Measurements from ENCODE around the gene METTL23.
"Not testable (repeated sequence)": the region's sequence is repeated elsewhere in the genome, so short reads cannot be mapped to it uniquely, and the experiment has no call there.

Gene METTL23

GRCh38 chr17:76696763-76697701, 29.6 kb upstream of the METTL23 start:
- H3K4me3 ChIP-seq (ENCODE audit: low read depth, low read length), result no peak overlapping the region
- TF ChIP-seq CTCF (IDR thresholded peaks at IDR 0.05; ENCODE audit: borderline replicate concordance, insufficient read depth, low read depth, low read length), result no peak

DNA sequence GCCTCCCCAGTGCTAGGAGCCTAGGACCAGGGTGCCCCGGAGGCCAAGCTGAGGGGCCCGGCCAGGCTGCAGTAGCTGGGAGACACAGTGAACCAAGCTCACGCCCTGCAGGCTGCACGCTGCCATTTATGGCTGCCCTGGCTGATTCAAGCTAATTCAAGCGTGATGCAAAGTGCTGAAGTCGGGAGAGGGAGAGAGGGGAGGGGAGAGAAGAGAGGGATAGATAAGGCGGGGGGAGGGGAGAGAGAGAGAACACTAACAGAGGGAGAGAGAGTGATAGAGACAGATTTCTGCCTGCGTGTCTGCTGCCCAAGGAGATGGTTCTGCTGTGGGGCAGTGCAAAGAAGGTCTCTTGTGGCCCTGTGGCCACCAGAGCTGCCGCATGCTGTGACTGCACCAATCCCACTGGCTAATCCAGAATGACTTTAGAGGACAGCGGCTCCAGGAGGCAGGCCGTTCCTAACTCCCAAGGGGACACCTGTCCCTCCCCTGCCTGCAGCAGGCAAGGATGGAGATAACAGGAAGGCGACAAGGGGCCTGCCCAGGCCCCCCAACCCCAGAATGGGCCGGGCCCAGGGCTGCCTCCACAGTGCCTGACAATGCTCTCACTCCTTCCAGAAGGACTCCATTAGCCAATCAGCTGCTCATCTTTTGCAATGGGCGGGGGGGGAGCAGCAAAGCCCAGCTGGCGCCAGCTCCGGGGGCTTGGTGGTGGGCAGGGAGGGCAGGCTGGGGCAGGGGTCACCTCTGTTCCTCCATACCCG, 28.8 kb upstream of the METTL23 start:
- TF ChIP-seq CTCF (IDR thresholded peaks at IDR 0.05; ENCODE audit: borderline replicate concordance, insufficient read depth, low read depth, low read length), result no peak
- H3K4me3 ChIP-seq (ENCODE audit: low read depth, low read length), result no peak overlapping the region

DNA sequence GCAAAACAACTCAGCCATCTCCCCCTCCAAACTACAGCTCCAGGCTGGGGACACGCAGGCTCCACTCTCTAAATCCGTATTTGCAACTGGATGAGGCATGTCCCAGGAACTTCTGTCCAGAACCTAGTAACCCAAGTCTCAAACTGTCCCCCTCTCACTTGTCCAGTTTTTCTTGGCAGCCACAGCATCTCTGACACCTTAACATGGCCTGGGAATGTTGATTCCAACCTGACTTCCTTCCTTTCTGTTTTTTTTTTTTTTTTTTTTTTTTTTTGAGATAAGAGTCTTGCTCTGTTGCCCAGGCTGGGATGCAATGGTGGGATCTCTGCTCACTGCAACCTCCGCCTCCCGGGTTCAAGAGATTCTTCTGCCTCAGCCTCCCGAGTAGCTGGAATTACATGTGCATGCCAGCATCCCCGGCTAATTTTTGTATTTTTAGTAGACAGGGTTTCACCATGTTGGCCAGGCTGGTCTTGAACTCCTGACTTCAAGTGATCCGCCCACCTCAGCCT, 28.1 kb upstream of the METTL23 start:
- H3K4me3 ChIP-seq (ENCODE audit: low read depth, low read length), result not testable (repeated sequence)

GRCh38 chr17:76700270-76700616, 26.4 kb upstream of the METTL23 start:
- no peak overlapping the region for H3K4me3 ChIP-seq (ENCODE audit: low read depth, low read length)
- TF ChIP-seq CTCF (IDR thresholded peaks at IDR 0.05; ENCODE audit: borderline replicate concordance, insufficient read depth, low read depth, low read length), result no peak

GRCh38 chr17:76700617-76701470, 25.8 kb upstream of the METTL23 start:
- TF ChIP-seq CTCF (IDR thresholded peaks at IDR 0.05; ENCODE audit: borderline replicate concordance, insufficient read depth, low read depth, low read length), result no peak
- no peak overlapping the region for H3K4me3 ChIP-seq (ENCODE audit: low read depth, low read length)

GRCh38 chr17:76701471-76701967, 25.1 kb upstream of the METTL23 start:
- no peak overlapping the region for H3K4me3 ChIP-seq (ENCODE audit: low read depth, low read length)
- TF ChIP-seq CTCF (IDR thresholded peaks at IDR 0.05; ENCODE audit: borderline replicate concordance, insufficient read depth, low read depth, low read length), result no peak

GRCh38 chr17:76702076-76702475, 24.6 kb upstream of the METTL23 start:
- no peak for TF ChIP-seq CTCF (IDR thresholded peaks at IDR 0.05; ENCODE audit: borderline replicate concordance, insufficient read depth, low read depth, low read length)

More at GRCh38 chr17:76702076-76702475, 24.6 kb upstream of the METTL23 start:
- no peak overlapping the region for H3K4me3 ChIP-seq (ENCODE audit: low read depth, low read length)

All from GM12875 (cell line).